IPS-20b (cell line): ENCODE results near the gene FGF11.
A peak's percentile ranks its signal among the peaks of the same experiment; 100 is the strongest.

ENCODE experiments used
- H3K27ac ChIP-seq: one replicate; pipeline ENCODE4 v1.5.1; 2013; ENCODE audit warnings: low read length
- H3K27me3 ChIP-seq: 2 replicates; pipeline ENCODE4 v1.6.1; 2013; ENCODE audit warnings: mild to moderate bottlenecking, low read length, inconsistent platforms; ENCODE audit not compliant: insufficient read depth
- H3K36me3 ChIP-seq: 2 replicates; pipeline ENCODE4 v1.6.1; 2013; ENCODE audit warnings: low read depth, mild to moderate bottlenecking, inconsistent platforms, low read length, moderate library complexity; ENCODE audit not compliant: insufficient read depth
- H3K4me1 ChIP-seq: 2 replicates; pipeline ENCODE4 v1.6.1; 2013; ENCODE audit warnings: mild to moderate bottlenecking, control low read depth, inconsistent platforms, low read length, moderate library complexity; ENCODE audit not compliant: insufficient read depth
- H3K4me3 ChIP-seq: 2 replicates; pipeline ENCODE4 v1.5.1; 2013; ENCODE audit warnings: mild to moderate bottlenecking, low read length, inconsistent platforms
- H3K9ac ChIP-seq: 2 replicates; pipeline ENCODE4 v1.6.1; 2013; ENCODE audit warnings: low read depth, mild to moderate bottlenecking, inconsistent platforms, low read length, moderate library complexity
- H3K9me3 ChIP-seq: 2 replicates; pipeline ENCODE4 v1.6.1; 2013; ENCODE audit warnings: mild to moderate bottlenecking, low read depth, low read length, inconsistent platforms; ENCODE audit not compliant: insufficient read depth

The FGF11 gene

DNA sequence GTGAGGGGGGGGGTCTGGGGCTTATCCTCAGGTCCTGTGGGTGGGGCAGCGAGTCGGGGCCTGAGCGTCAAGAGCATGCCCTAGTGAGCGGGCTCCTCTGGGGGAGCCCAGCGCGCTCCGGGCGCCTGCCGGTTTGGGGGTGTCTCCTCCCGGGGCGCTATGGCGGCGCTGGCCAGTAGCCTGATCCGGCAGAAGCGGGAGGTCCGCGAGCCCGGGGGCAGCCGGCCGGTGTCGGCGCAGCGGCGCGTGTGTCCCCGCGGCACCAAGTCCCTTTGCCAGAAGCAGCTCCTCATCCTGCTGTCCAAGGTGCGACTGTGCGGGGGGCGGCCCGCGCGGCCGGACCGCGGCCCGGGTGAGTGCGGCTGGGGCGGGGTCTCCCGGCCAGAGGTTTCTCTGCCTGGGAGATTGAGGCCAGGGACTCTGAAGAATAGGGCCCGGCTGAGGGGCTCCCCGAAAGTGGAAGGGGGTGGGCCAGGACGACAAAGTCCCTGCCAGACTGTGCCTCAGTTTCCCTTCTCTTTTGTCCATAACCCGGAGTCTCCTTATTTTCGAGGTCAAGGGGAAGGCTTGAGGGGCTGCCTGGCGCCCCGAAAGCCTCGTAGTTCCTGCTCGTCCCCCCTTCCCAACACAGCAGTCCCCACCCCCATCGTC is at the start of gene FGF11:
Gene FGF11, plus strand, starts transcription at position 51 of the 651 bp plus-strand sequence. Its CDS starts 109 bp downstream, at position 160.
- H3K27me3 ChIP-seq, result peaks cover 75% of the 10 kb centered on the region
- no peaks in the 10 kb centered on the region for H3K36me3 ChIP-seq
- H3K4me1 ChIP-seq, result peaks cover 31% of the 10 kb centered on the region; the same call in 1 of the 2 replicates
- H3K27ac ChIP-seq, result peak within 1 kb of the TSS; percentile 96
- peak within 1 kb of the TSS; percentile 92 for H3K9ac ChIP-seq
- no peaks in the 10 kb centered on the region for H3K9me3 ChIP-seq
- H3K4me3 ChIP-seq, result peak within 1 kb of the TSS; percentile 86

- Histone ChIP-seq H3K4me1 (no peaks in the 10 kb centered on the region), H3K9me3 (no peaks in the 10 kb centered on the region), H3K27ac (no peak overlapping the region), H3K36me3 (peaks cover 46% of the 10 kb centered on the region), H3K27me3 (no peaks in the 10 kb centered on the region; the same call in 1 of the 2 replicates), H3K4me3 (no peak overlapping the region), H3K9ac (no peak overlapping the region)
These were observed 49.1 kb upstream of the FGF11 start for GRCh38 chr17:7389924-7390910.

- Histone ChIP-seq H3K9me3 (no peaks in the 10 kb centered on the region), H3K27ac (no peak overlapping the region), H3K27me3 (no peaks in the 10 kb centered on the region; the same call in 1 of the 2 replicates), H3K4me3 (no peak overlapping the region), H3K9ac (no peak overlapping the region), H3K36me3 (peaks cover 42% of the 10 kb centered on the region), H3K4me1 (no peaks in the 10 kb centered on the region)
These were observed 48.0 kb upstream of the FGF11 start for GRCh38 chr17:7391307-7391706.

- Histone ChIP-seq H3K4me1 (no peaks in the 10 kb centered on the region), H3K36me3 (peaks cover 42% of the 10 kb centered on the region; the same call in 1 of the 2 replicates), H3K4me3 (peak overlapping the region; percentile 93), H3K9ac (peak overlapping the region; percentile 75), H3K27ac (no peak overlapping the region), H3K9me3 (no peaks in the 10 kb centered on the region), H3K27me3 (no peaks in the 10 kb centered on the region; the same call in 1 of the 2 replicates)
These were observed 46.4 kb upstream of the FGF11 start for GRCh38 chr17:7392696-7393612.

DNA sequence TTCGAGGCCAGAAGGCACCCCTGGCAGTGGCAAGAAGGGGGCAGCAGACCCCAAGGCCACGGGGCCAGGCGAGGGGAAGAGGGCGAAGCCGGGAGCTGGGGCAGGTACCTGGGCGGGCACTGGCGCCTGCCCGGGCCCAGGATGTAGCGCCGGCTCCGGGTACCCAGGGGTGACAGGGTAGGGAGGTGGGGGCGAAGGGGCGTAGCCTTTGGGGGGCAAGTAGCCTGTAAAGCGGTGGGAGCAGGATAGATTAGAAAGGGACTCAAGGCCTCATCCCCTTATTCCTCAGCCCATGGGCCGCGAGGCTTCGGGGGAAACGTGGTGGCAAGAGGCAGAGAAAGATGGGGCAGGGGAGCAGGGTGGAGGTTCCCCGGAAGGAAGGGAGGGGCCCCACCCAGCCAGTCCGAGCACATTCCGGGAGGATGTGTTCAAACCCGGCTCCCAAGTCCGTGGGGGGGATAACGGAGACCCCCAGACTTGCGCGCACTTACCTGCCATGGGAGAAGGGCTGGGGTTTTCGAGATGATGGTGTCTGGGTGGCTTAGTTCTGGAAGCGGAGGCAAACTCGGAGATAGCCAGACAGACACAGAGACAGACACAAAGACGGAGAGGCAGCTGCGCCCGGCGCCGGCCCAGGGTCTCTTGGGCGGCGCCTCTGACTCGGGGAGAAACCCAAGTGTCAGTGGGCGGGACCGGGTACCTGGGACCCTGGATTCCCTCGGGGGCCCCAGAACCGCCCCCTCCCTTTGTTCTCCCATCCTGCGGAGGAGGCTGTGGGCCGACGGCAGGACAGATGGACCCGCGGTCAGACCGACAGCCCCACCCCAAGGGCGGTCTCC is 45.5 kb upstream of the FGF11 start:
- H3K4me1 ChIP-seq, result no peaks in the 10 kb centered on the region
- H3K4me3 ChIP-seq, result peak overlapping the region; percentile 93
- H3K36me3 ChIP-seq, result peaks cover 36% of the 10 kb centered on the region; the same call in 1 of the 2 replicates
- H3K27me3 ChIP-seq, result no peaks in the 10 kb centered on the region; the same call in 1 of the 2 replicates
- H3K9me3 ChIP-seq, result no peaks in the 10 kb centered on the region
- H3K9ac ChIP-seq, result peak overlapping the region; percentile 75; the same call in 1 of the 2 replicates
- H3K27ac ChIP-seq, result no peak overlapping the region

DNA sequence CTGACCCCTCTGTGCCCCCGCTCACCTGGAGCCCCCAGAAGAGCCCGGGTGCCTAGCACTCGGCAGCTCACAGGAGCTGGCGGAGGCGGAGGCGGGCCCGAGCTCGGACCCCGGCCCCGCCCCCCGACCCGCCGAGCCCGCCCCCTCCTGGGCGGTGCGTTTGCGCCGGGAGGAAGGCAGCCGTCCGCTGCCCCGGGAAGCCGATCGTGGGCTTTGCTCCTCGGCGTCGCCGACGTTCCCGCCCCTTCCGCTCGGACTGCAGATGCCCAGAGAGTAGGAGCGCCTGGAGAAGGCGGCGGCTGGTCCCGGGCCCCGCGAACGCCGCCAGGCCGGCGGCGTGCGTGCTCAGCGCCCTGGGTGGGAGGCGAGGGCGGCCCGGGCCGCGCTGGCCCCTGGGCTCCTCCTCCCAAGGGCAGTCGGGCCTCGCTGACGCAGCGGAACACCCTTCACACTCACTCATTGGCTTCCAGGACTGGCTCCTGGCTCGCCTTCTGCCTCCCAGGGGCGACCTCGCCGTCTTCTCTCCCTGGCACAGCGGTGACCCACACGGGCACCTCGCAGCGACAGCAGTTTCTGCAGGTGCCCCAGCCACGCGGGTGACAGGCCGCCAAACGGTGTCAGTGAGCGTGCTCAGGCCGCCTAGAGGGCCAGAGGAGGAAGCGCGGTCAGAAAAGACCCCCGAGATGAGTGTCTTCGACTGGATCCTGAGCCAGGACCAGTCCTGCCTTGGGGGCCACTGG is 44.7 kb upstream of the FGF11 start, which contains the start of gene PLSCR3:
Gene PLSCR3, minus strand, starts transcription at position 74 of the 740 bp plus-strand sequence. CDS start 415 bp downstream, outside the sequence.
- H3K36me3 ChIP-seq, result peaks cover 28% of the 10 kb centered on the region; the same call in 1 of the 2 replicates
- no peaks in the 10 kb centered on the region; the same call in 1 of the 2 replicates for H3K27me3 ChIP-seq
- H3K27ac ChIP-seq, result no peak within 1 kb of the TSS
- peak within 1 kb of the TSS; percentile 93 for H3K4me3 ChIP-seq
- peak within 1 kb of the TSS; percentile 75 for H3K9ac ChIP-seq
- no peaks in the 10 kb centered on the region for H3K9me3 ChIP-seq
- no peaks in the 10 kb centered on the region for H3K4me1 ChIP-seq

DNA sequence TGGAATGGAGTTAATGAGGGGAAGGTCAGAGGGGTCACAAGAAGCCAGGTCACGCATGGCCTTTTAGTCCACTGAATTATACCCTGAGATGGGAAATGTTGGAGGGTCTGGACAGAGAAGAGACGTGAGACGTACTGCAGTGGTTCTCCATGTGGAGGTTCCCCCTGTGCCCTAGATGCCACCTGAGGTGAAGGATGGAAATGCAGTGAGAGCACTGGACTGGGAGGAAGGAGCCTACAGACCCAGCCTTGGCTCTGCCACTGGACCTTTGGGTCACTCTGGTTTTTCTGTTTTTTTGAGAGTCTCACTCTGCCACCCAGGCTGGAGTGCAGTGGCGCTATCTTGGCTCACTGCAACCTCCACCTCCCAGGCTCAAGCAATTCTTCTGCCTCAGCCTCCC is 43.2 kb upstream of the FGF11 start:
- Histone ChIP-seq H3K36me3 (peaks cover 13% of the 10 kb centered on the region; the same call in 1 of the 2 replicates), H3K9ac (no peak overlapping the region), H3K4me1 (no peaks in the 10 kb centered on the region), H3K4me3 (no peak overlapping the region), H3K27me3 (no peaks in the 10 kb centered on the region; the same call in 1 of the 2 replicates), H3K9me3 (no peaks in the 10 kb centered on the region), H3K27ac (no peak overlapping the region)

DNA sequence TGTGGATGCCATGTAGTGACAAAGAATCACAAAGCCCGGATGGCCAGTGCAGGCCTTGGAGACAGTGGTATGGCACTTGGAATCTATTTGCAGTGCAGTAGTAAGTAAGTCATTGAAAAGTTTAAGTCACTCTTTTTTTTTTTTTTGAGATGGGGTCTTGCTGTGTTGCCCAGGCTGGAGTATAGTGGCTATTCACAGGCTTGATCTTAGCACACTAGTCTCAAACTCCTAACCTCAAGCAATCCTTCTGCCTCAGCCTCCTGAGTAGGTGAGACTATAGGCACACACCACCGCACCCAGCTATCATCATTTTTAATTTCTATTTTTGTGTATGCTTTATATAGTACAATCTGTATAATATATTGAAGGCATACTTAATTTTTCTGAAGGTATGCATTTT is 40.7 kb upstream of the FGF11 start:
- Histone ChIP-seq H3K9me3 (no peaks in the 10 kb centered on the region), H3K27me3 (no peaks in the 10 kb centered on the region; the same call in 1 of the 2 replicates), H3K4me3 (no peak overlapping the region), H3K36me3 (no peaks in the 10 kb centered on the region), H3K27ac (no peak overlapping the region), H3K9ac (no peak overlapping the region), H3K4me1 (peaks cover 4% of the 10 kb centered on the region; the same call in 1 of the 2 replicates)

- Histone ChIP-seq H3K9ac (peak overlapping the region; percentile 76; the same call in 1 of the 2 replicates), H3K36me3 (no peaks in the 10 kb centered on the region), H3K4me1 (peaks cover 8% of the 10 kb centered on the region; the same call in 1 of the 2 replicates), H3K9me3 (no peaks in the 10 kb centered on the region), H3K4me3 (peak overlapping the region; percentile 89), H3K27ac (peak overlapping the region; percentile 75), H3K27me3 (no peaks in the 10 kb centered on the region)
These were observed 36.1 kb upstream of the FGF11 start for GRCh38 chr17:7403043-7403726.
